HG02885 (cell line): Measurements from ENCODE around the gene TENM4.

Source experiments
- ATAC-seq: cut with Tn5 transposase; IDR thresholded peaks from one replicate; pipeline ENCODE4 v1.9.1; 2021; ENCODE audit warnings: mild to moderate bottlenecking; ENCODE audit not compliant: unreplicated experiment, poor library complexity

Gene TENM4

DNA sequence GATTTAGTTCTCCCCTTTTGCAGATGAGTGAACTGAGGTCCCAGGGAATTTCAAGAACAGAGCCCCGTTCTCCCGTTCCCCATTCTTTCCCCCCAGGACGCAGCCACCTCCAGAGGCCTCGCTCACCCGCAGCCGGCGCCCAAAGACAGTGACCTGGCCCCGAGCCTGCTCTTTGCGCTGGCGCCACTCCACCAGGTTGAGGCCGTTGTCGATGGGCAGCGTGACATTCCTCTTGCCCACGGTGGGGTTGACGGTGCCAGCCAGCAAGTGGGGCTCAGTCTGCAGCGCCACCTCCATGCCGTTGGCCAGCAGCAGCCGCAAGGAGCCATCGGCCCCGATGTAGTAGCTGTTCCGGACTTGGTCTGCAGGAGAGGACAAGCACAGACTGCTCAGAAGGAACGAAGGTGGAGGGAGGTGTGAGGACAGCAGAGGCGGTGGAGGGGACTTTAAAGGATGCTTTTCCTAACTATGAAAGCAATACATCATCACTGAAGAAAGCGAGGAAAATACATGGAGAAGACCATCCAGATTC is 764.7 kb downstream of the TENM4 start:
- no peak for ATAC-seq

DNA sequence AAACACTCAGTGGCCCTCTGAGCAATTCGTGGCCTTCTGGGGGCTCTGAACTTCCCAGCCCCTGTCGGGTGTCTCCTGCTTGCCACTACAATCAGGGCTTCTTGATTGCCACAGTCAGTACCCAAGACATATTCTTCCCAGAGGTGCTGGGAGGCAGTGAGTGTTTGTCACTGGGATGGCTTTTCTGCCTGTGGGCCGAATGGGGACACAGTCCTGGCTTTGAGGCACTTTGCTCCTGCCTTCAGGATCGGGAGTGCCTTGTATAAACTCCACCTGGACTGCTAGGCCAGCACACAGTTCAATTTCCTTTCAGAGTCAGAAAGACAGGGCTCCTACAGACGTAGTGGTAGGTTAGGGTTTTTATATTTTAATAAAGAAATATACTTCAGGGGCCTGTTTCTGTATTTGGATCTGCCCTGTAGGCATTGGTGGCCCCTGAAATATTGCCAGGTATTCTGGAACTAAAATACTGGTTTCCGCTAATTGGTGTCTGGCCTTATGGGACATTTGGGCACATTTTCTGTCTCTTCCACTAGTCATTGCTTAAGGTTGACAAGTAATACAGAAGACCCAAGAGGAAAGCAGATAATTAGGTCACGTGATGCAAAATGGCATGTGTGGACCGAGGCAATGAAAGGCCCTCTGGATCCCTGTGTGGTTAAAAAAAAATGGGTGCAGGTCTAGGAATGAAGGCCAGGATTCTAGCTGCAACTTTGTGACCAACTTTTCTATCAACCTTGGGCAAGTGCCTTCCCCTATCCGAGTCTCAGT is 767.8 kb downstream of the TENM4 start:
- no peak for ATAC-seq

DNA sequence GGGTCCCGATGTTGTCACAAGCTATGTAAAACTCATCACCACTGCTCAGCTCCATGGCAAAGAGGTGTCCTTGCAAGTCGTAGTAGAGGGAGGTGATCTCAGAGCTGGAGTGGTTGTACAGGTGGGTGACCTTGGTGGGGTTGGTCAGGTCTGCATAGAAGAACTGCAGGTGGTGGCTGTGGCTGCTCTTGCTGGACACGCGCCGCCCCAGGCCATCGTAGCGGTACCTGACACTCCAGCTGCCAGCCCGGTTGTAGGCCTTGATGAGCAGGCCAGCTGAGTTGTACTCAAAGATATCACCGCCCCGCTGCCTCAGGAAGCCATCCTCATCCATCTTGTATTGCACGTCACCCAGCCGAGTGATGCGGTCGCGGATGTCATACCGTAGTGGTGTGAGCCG is 771.6 kb downstream of the TENM4 start:
- no peak for ATAC-seq

DNA sequence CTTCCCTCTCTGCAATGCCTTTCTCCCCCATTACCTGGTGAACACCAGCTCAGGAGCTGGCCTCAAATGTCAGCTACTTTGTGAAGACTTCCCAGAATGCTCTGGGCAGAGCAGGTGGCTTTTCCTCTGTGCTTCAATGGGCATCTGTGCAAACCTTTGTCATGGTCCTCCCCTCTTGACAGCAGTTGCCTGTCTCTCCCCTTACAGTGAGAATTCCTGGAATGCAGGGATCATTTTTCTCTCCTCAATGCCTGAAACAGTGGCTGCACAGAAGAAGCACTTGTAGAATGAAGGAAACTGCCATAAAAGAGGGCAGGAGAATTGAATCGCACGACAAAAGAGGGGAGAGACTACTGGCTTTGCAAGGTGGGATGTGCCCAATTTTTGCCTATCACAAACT is 773.4 kb downstream of the TENM4 start:
- ATAC-seq, result no peak

DNA sequence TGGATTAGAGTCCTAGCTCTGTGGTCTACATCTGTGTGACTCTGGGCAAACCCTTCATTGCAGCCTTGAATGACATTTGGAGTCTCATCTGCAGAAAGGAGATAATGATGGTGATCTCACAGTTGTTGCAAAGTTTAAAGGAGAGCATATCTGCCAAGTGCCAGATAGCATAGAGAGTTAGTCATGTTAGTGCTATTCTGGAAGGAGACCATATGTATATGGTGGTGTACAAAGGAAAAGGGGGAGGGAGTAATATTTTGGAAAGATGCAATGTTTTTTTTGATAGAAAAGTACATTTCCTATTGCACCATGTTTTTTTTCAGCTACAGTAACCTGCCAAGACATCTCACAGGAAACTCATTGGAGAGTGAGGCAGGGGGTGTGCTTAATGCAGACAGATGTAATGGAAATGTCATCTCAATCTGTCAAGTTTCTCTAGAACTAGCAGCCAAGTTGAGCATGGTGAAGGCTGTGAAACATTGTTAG is 774.1 kb downstream of the TENM4 start:
- no peak for ATAC-seq

DNA sequence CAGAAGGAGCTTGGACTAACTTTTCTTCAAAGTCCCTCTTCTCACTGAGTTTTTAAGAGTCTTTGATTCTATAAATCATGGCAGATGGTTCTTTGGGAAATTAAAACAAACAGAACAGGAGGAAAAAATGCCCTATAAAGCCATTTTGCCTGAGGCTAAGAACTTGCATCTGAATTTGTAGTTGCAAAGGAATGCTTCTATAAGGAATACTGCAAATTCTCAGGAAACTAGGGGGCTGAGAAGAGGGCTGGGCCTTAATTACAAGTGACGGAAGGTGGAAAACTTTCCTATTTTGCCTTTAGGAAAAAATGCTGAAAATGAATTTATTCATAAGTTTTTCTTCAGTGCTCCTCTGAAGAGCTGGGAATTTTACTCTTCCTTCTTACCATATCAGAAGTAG is 776.2 kb downstream of the TENM4 start:
- no peak for ATAC-seq

DNA sequence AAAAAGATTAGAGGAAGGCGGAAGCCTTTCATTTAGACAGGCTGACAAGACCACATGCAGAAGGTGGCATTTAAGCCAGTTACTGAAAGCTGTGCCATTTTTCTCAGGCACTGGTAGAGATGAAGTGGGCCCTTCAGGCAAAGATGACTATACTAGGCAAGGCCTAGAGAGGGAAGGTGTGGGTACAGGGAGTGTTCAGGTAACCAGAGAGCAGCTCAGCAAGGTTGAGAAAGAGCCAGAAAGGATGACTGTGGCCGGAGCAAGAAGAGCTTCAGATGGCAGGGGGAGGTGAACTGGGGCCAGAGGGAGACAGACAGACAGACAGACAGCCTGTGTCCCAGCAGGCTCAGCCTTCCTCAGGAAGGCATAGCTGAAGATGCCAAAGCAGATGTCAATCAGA is 778.0 kb downstream of the TENM4 start:
- no peak for ATAC-seq

DNA sequence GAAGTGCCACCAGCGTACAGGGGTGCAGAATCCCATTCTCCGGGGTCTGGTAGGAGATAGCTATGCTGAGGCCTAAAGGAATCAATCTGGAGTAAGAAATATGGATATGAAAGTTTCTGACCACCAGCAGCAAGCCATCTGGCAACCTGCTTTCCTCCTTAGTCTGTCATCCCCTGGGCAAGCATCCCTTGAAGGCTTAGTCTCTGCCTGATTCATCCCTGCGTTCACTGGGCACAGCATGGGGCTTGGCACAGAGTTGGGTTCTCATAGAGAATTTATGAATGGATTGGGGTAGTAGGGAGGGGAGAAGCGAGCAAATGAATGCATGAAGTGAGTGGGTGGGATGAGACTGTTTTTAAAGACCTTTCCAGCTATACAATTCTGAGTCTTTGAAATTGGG is 780.4 kb downstream of the TENM4 start:
- ATAC-seq, result no peak

DNA sequence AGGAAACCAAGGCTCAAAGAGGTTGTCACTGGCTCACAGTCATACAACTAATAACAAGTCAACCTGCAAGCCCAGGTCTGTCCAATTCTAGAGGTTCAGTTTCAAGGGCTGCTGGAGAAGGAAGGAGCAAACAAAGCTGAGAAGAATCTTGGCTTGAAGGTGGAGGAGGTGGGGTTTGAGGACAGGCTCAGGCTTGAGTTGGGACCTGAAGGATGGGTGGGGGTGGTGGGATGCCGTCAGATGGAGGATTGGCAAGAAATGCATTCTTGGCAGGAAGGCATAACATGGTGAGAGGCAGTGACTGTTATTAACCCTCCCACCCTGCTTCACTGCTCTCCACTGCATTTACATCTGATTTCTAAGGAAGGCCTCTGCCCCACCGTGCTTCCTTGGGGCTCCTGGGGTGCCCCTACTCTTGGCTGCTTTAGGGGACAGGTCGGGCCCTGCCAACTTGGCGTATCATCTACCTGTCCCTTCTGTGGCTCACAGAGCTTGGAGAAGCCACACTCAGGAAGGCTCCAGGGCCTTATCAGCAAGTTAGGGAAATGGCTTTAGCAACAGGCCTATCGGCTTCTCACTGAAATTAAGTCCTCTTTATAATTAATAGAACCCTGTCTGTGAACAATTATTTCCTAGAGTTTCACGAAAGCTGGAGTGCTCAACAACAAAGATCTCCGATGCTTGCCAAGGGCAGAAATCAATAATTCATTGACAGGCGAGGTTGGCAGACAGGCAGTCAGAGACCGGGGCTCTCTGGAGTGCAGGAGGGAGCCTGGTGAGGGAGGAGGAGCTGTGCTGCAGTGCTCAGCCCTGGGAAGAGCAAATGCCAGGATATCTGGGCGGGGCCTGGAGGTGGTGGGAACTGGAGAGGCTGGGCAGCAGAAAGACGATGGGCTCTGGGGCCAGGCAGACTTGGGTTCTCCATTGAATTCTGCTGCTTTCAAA is 781.2 kb downstream of the TENM4 start:
- ATAC-seq, result no peak

DNA sequence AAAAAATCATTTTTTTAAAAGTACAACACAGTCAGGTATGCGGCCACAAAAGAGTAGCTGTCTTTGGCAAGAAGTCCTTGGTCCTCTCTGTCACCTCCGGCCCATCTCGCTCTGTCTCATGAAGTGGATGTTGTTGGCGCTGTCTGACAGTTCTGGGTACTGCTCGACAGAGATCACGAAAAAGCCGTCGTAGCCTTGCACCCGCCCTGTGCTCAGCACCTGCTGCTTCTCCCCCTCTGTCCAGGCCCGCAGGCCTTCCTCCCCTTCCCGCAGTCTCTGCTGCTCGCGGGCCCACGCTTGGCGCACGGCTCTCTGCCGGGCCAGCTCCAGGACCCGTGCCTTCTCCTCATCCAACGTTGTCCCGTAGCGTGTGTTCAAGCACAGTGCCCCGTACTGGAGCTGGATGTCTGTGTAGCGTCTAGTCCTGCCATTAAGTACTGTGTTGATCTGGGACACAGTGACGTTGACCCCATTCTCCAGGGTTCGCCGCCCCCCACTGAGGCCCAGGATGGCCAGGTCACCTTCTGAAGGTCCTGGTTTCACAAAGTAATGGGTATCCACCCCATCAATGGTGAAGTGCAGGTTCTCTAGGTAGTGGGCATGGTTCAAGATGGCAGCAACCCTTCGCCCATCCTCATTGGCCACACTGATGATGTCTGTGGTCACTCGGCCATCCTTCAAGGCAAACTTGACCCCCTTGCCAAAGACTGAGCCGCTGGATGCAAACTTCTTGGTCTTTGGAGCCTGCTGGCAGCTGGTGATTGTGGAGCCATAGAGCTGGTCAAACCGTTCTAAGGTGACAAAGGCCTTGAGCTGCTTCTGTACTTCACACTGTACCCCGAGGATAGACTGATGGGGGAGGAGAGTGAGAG is 782.6 kb downstream of the TENM4 start:
- no peak for ATAC-seq

DNA sequence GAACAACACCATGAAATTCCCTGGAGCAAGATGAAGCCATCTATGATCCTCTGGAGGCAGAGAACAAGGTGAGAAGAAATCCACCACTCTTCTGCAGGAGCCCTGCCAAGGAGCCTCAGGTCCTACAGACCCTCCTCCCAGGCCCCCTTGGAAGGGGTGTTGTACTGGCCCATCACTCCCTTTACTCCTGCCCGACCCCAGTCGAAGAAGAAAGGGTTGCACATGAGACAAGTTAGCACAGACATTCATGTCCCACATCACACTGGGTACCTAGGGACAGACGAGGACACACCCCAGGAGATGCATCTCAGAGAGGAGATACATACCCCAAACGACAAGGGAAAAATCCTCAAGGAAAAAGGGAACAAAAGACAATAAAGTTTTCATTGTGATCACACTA is 783.4 kb downstream of the TENM4 start:
- ATAC-seq, result no peak

DNA sequence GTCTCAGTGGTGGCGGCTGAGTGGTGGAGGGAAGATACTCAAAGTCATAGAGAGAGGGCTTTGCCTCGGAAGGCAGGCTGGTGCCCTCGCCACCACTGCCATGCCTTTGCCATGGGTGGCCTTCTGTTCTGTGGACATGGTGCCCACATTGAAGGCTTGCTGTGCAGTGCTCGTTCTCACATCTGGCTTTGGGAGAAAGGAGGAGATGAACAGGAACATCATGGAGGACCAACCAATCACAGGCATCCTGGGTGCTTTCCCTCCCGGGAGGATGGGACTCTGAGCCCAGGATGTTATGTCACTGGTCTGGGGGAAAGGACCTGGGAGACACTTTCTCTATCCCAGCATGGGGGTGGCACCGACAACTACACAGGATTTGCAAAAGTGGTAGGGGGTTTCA is 783.8 kb downstream of the TENM4 start:
- ATAC-seq, result no peak

DNA sequence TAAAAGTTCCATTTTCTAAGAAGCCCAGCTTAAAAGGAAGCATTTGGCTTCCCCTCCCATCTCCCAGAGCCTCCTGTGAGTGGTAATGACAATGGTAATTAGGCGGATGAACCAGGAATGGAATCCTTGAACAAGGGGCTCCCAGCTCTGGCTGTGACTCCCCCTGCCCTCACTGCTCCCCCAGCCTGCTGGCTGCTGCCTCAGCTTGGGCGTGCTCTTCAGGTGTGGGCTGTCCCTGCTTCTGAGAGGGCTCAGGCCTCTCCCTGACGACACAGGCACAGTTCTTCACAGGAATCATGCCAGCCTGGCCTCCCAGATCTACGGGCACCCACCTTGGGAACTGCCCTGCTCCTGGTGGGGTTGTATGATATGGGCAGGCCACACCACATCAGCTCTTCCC is 784.5 kb downstream of the TENM4 start:
- no peak for ATAC-seq

DNA sequence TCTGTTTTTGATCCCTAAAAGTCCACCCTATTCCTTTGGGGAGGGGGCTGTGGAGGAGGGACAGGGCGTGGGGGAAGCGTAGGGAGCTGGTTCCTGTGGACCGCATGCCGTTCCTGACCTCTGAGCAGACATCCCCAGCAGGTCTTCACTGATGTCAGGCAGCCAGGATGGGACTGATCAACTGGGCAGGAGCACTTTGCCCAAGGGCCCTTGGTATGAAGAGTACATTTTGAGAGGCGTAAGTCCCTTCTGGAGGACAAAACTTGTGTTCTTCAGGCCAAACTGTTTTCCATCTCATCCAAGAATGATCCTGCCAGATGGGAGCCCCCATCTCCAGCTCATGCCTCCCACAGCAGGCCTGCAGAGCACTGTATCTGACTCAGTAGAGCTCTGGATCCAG is 785.3 kb downstream of the TENM4 start:
- ATAC-seq, result no peak

DNA sequence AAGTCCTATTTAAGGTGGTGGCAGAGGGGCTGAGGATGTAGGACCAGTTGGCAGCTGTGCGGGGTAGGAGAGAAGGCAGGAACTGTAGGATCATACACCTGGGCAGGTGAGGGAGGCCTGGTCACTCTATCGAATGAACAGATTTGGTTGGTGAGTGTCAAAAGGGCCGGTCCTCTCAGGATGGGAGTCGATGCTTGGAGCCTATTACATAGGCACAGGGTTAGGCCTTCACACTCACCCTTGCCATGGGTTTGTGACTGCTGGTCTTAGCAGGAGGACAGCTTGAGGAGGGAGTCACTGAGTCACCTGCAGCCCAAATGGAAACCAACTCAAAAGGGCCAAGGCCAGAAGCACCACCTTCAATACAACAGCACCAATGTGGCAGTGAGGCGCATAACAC is 786.0 kb downstream of the TENM4 start:
- no peak for ATAC-seq

DNA sequence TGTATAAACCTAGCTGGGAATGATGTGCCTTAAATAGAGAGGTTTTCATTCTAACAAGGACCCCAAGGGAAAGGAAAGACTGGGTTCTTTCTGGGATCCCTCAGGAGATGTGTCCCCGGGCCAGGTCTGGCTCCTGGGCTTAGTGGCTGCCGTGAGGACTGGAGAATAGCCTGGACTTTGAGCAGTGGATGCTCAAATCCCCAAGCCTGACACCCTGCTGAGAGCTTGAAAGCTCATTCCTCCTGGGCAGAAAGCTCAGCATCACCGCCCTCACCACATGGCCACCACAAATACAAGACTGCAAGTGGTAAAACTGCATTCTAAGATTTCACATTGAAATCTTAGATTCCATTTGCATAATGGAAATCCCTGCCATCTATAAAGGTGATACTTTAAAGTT is 786.8 kb downstream of the TENM4 start:
- no peak for ATAC-seq

DNA sequence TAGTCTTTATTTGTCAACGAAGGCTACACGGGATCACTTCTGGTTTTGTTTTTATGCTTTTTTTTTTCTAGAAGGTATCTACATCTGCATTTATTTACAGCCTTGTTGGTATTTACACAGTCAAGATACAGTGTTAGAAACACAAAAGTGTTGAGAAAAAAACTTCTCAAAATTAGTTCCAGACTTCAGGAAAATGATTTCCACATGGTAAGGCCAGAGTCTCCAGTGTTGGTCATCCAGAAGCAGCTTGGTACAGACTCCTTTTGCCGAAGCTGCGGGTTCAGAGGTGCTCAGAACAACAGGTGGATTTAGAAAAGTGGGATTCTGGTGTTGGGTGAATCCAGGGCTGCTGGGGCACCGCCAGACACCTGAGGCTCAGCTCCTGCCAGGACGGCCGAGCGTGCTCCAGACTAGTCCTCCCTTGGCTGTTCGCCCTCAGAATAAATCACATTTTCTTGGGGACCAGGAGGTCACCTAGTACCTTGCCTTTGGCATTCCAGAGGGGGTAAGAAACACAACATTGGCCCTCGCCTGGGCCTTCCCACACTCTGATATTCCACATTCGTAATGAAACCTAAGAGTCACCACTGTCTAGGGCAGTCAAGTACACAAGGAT is 787.4 kb downstream of the TENM4 start:
- no peak for ATAC-seq

DNA sequence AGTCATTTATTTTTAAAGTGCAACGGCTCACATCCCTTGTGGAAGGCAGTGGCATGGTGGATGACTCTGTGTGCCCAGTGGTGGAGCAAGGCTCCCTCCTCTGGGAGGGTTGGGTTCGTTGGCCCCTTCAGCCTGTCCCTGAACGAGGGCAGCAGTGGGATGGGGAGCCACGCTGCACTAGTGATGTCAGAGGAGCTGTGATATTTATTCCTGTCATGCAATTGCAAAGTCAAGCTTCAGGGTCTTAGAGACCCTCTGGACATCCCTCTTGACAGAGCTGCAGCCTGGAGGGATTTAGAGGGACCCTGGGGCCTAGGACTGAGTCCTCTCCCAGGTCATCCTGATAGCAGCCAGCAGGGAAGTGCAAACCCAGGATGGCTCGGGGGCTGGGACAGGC is 788.0 kb downstream of the TENM4 start:
- no peak for ATAC-seq

DNA sequence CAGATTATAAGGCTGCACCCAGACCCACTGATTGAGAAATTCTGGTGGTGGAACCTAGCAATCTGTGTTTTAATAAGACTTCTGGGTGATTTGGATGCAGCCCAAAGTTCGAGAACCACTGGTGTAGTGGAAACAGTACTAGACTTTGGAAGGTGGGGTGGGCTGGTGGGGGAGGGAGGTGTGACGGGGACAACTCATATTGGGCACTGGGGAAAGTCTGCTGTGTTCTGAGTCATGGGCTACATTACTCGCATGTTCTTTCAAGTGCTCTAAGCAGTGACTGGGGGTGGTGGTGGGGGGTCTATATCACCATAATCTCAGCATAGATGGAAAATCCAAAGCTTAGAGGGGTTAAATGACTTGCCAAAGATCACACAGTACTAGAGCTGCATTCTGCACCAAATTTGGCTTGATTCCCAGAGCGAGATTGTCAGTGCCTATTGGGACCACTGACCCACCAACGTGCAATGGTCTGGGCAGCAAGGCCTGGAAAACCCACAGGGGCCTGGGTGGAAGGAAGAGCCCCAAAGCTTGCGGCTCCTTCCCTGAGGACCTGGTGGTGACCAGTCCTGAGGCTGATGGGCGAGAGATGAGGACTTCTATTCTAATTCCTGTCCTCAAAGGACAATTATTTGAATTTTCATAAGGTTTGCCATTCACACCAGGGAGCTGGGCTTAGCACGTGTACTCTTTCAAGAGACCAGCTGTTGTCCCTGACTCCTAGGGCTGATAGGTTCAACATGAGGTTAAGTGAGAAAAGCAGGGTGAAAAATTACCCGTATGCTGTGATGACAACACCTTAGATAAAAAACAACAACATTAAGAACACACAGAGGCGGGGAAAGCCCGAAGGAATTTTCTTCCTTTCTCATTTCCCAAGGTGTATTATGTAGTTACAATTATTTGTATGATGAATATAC is 788.6 kb downstream of the TENM4 start:
- no peak for ATAC-seq
